ENCODE data around the gene TUBB2B. TPM values are rescaled to one million over a fixed set of nuclear protein-coding genes. Genes with fewer than 3 reads are reported as not detected.
A peak's percentile ranks its signal among the peaks of the same experiment; 100 is the strongest.

TUBB2B gene
- total and polyA plus RNA-seq, 9 of the 15 experiments (the other 6 are each of a cell fraction or from before 2014, with no cell fraction given) = 0.11 to 9.7 (median 4.6) TPM

GRCh38 chr6:3258720-3259490 is 31.5 kb upstream of the TUBB2B start, which contains the start of gene PSMG4 (continued):
- peak; percentile 92; the same call in 1 of the 2 replicates for TF ChIP-seq THAP12 (CRISPR knock-in tag; IDR thresholded peaks at IDR 0.05)
- TF ChIP-seq RFX7 (CRISPR knock-in tag; IDR thresholded peaks at IDR 0.05) = no peak
- TF ChIP-seq ARID3A (IDR thresholded peaks at IDR 0.05; ENCODE audit: borderline replicate concordance, low read depth, low read length) = no peak
- peak; percentile 63 for TF ChIP-seq FUS (optimal IDR thresholded peaks at IDR 0.05; ENCODE audit: low read depth, low read length)
- TF ChIP-seq ZNF184 (CRISPR knock-in tag; IDR thresholded peaks at IDR 0.05) = no peak
- TF ChIP-seq ZBTB34 (CRISPR knock-in tag; IDR thresholded peaks at IDR 0.05) = no peak
- TF ChIP-seq KDM1A (IDR thresholded peaks at IDR 0.05) = no peak
- no peak for TF ChIP-seq DEAF1 (CRISPR knock-in tag; IDR thresholded peaks at IDR 0.05)
- no peak for TF ChIP-seq ZBTB5 (IDR thresholded peaks at IDR 0.05)
- no peak for TF ChIP-seq KLF13 (tag; IDR thresholded peaks at IDR 0.05; ENCODE audit: borderline replicate concordance, low read depth)
- no peak; the same call in 1 of the 2 replicates for TF ChIP-seq ZNF431 (CRISPR knock-in tag; IDR thresholded peaks at IDR 0.05)
- no peak for TF ChIP-seq ZZZ3 (IDR thresholded peaks at IDR 0.05)
- no peak for TF ChIP-seq ZNF696 (CRISPR knock-in tag; conservative IDR thresholded peaks at IDR 0.05)
- TF ChIP-seq MCM7 (IDR thresholded peaks at IDR 0.05) = no peak
- TF ChIP-seq STAT5B (CRISPR knock-in tag; IDR thresholded peaks at IDR 0.05) = no peak
- TF ChIP-seq GMEB1 (CRISPR knock-in tag; IDR thresholded peaks at IDR 0.05) = peak; percentile 40; the same call in 1 of the 2 replicates
- no peak for TF ChIP-seq GATA2 (CRISPR knock-in tag; IDR thresholded peaks at IDR 0.05)
